ENCODE results near the gene HMCN1. TPM values are rescaled to one million over a fixed set of nuclear protein-coding genes. Genes with fewer than 3 reads are reported as not detected.

HMCN1 gene
- total RNA-seq = 2.9 and 23.2 TPM in 2 replicates

GRCh38 chr1:185733818-185734735, at the start of gene HMCN1:
HMCN1 (plus strand) TSS chr1:185734391; CDS start chr1:185734780, 389 bp downstream.

